GM21367 (cell line): ENCODE results near the gene PTMA.
"Not testable (repeated sequence)": the region's sequence is repeated elsewhere in the genome, so short reads cannot be mapped to it uniquely, and the experiment has no call there.

Experiments used
- ATAC-seq: cut with Tn5 transposase; IDR thresholded peaks from one replicate; pipeline ENCODE4 v1.9.1; 2021; ENCODE audit not compliant: unreplicated experiment

The PTMA gene

GRCh38 chr2:231749016-231749415, 40.7 kb downstream of the PTMA start:
- not testable (repeated sequence) for ATAC-seq

- no peak for ATAC-seq
Observed at GRCh38 chr2:231751042-231751815, 42.9 kb downstream of the PTMA start.

GRCh38 chr2:231752061-231752460, 43.7 kb downstream of the PTMA start:
- no peak for ATAC-seq

GRCh38 chr2:231761735-231762134, 53.4 kb downstream of the PTMA start:
- ATAC-seq = no peak
